Ovary (tissue), 9 donors: ENCODE measurements around the gene EXOC6B. TPM values are rescaled to one million over a fixed set of nuclear protein-coding genes. Genes with fewer than 3 reads are reported as not detected.

Experiments
- DNase-seq, 5 donors: peaks; one replicate each; pipeline ENCODE4 v3.0.0-alpha.2; 2019 to 2020
- H3K27ac ChIP-seq, 2 donors: fragments of 200-600 bp; one replicate each; pipeline versions ENCODE4 v1.5.1 to v1.8.0; 2019 to 2022
- H3K27me3 ChIP-seq: fragments of 200-600 bp; one replicate; pipeline ENCODE4 v1.8.0; 2022
- H3K36me3 ChIP-seq: fragments of 200-600 bp; sonication (generic); one replicate; pipeline ENCODE4 v1.5.1; 2019
- H3K4me1 ChIP-seq: one replicate; pipeline ENCODE4 v1.8.1; 2013; ENCODE audit warnings: mild to moderate bottlenecking, moderate library complexity; ENCODE audit not compliant: insufficient read depth
- H3K4me3 ChIP-seq: fragments of 200-600 bp; sonication (generic); one replicate; pipeline ENCODE4 v1.5.1; 2017
- H3K9me3 ChIP-seq, 2 donors: fragments of 200-600 bp in 1 of 2; sonication (generic) in 1 of 2; one replicate each; pipeline versions ENCODE4 v1.5.1 to v1.8.1; 2013 to 2019; ENCODE audit warnings: mild to moderate bottlenecking in 1 of 2, moderate library complexity in 1 of 2
- CTCF ChIP-seq, 3 donors: fragments of 450-650 bp in 2 of 3; fragments of 200-600 bp in 1 of 3; IDR thresholded peaks; one replicate each; pipeline versions ENCODE4 v1.5.1 to v1.8.0; 2016 to 2022; ENCODE audit warnings: antibody characterized with exemption in 3 of 3, mild to moderate bottlenecking in 1 of 3
- EP300 ChIP-seq: sonication (generic); formaldehyde crosslinking; IDR thresholded peaks from one replicate; pipeline ENCODE4 v1.6.1; 2017; ENCODE audit warnings: antibody characterized with exemption
- POLR2A ChIP-seq: fragments of 450-650 bp; IDR thresholded peaks from one replicate; pipeline ENCODE4 v1.6.1; 2017; ENCODE audit warnings: antibody characterized with exemption, mild to moderate bottlenecking, moderate library complexity
- WGBS, 3 donors: extraction: QIAGEN DNeasy Blood & Tissue Kit in 1 of 3; methylation state at CpG; one replicate each; pipeline versions ENCODE4 v1.1.5 to v1.1.7; 2013 to 2017; 5-methylcytosine and 5-hydroxymethylcytosine counted together
- intact Hi-C, 4 donors: fragments of 100-400 bp; cut with DNase I; formaldehyde crosslinking; loops; one replicate each; pipeline versions ENCODE4 v1.11.0 to v1.15.1; 2022 to 2023
- polyA plus RNA-seq, 2 donors: library from polyadenylated mRNA; stranded (reverse); fragments of 200-250 nt in 1 of 2; fragments of 350-450 nt in 1 of 2; fragmentation: Illumina TruSeq in 1 of 2; extraction: RNeasy Lipid Tissue Mini Kit (QIAGEN cat#74804) in 1 of 2; gene quantifications; one replicate each; pipeline ENCODE4 v1.2.3, GENCODE V29; 2013 to 2014
- total RNA-seq, 7 donors: library from RNA; depleted of rRNA in 2 of 7; stranded (reverse); fragments of >200 nt in 2 of 7; fragmentation: NEBNext Ultra II Directional in 3 of 7; extraction: Animal tissue kit (Norgen Biotek cat#: 25700) in 3 of 7; gene quantifications; one replicate each; pipeline versions ENCODE4 v1.1.0 to v1.2.4, GENCODE V29; 2016 to 2023
- donor health status: DM: no; HTN: no; CAD: no; lungs with moderate emphysema.
- donor health status: DM: no; HTN: no; CAD: no.
- donor health status: Bipolar disorder and iron deficiency.
- donor health status: DM: yes; HTN: yes; CAD: no.
- donor health status: DM: no; HTN: no; CAD: no.
- donor health status: DM: yes; HTN: yes; CAD: no.

Gene EXOC6B
- total and polyA plus RNA-seq, 9 donors: 11.9 to 84.9 (median 57.8) TPM

DNA sequence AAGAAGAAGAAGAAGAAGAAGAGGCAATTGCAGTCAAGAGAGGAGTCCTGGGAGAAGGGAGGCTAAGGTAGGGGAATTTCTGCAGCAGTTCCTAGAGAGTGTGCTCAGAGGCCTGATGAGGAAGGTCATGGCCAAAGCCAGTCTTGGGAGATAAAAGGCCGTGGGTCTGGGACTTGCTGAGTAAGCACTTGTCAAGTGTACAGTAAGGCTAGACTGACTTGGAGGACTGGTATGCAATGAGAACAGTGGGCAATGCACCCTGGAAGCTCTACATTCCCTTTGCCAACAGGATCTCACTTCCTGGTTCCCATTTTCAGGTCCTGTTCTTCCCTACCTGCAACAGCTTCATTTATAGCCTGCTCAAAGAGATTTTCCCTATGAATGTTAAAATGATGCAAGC, 649.6 kb downstream of the EXOC6B start:
- no peaks in the 10 kb centered on the region for H3K27me3 ChIP-seq
- no peaks in the 10 kb centered on the region for H3K9me3 ChIP-seq
- H3K27ac ChIP-seq: no peak overlapping the region
- H3K36me3 ChIP-seq: no peaks in the 10 kb centered on the region
- no peak overlapping the region for H3K4me3 ChIP-seq
- no peak for TF ChIP-seq EP300
- TF ChIP-seq CTCF (IDR thresholded peaks at IDR 0.05): no peak
- no peak for TF ChIP-seq POLR2A
- no peaks in the 10 kb centered on the region for H3K4me1 ChIP-seq
- no peak for DNase-seq
- intact Hi-C loops: no loop called here
- WGBS, 3 donors: 38 to 52% (median 44%) methylated on average over 1 of the region's 1 CpG

DNA sequence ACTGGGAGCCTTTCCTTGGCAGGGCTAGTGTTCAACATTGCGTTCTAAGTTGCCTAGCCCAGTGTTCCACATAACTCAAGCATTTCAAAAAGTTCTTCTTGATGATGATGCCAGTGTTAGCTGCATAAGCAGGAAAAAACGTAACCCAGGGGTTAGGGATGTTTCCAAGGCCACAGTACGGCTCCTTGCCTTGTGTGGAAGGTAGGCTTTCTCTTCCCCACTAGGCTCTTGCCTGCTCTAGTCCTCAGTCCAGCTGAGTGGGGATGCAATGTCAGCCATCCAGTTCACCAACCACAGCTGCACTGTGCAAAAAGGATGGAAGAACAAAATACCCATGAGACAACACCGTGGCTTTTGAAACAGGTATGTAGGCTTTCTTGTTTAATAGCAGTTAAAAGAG, 650.2 kb downstream of the EXOC6B start:
- TF ChIP-seq EP300 (no peak), CTCF (IDR thresholded peaks at IDR 0.05) (no peak), POLR2A (no peak)
- intact Hi-C loops: no loop called here
- H3K9me3 ChIP-seq: no peaks in the 10 kb centered on the region
- no peak overlapping the region for H3K4me3 ChIP-seq
- no peak overlapping the region for H3K27ac ChIP-seq
- no peak for DNase-seq
- no peaks in the 10 kb centered on the region for H3K36me3 ChIP-seq
- H3K27me3 ChIP-seq: no peaks in the 10 kb centered on the region
- 91 to 97% (median 91%) methylated on average over 4 of the region's 4 CpGs for WGBS, 3 donors
- no peaks in the 10 kb centered on the region for H3K4me1 ChIP-seq

DNA sequence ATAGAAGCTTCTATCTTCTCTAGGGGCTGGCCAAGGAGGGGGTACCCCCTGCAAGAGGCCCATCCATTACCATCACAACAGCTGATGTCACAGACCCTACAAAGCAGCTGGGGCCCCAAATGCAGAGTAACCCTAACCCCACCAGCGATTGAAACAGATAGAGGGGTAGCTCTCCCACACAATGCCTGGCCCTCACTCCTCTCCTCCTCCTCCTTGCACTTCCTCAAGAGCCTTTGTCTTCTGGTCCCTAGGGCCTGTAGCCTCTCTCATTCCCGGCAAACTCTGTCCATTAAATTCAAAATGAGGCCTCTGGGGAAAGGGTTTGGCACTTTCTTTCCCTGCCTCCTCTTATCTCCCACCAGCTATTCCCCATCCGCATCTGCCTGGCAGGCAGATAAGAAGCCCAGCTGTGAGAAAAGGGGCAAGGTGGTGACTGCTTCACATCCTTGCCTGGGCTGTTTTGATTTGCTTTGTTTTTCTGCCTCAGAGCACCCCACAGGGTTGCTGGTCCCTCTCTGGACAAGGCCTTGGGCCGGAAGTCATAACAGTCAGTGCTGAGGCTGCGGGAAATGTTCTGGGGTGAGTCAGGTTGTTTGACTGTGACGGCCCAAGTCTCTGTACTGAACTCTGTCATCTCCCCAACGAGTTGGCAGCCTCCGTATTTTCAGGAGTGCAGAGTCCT, 652.1 kb downstream of the EXOC6B start:
- Histone ChIP-seq H3K4me1 (no peaks in the 10 kb centered on the region), H3K27me3 (no peaks in the 10 kb centered on the region), H3K27ac (no peak overlapping the region), H3K4me3 (no peak overlapping the region), H3K9me3 (no peaks in the 10 kb centered on the region), H3K36me3 (no peaks in the 10 kb centered on the region)
- TF ChIP-seq EP300 (no peak), CTCF (IDR thresholded peaks at IDR 0.05) (no peak), POLR2A (no peak)
- WGBS, 3 donors: 44 to 55% (median 45%) methylated on average over 8 of the region's 8 CpGs
- no peak for DNase-seq
- intact Hi-C loops: no loop called here

DNA sequence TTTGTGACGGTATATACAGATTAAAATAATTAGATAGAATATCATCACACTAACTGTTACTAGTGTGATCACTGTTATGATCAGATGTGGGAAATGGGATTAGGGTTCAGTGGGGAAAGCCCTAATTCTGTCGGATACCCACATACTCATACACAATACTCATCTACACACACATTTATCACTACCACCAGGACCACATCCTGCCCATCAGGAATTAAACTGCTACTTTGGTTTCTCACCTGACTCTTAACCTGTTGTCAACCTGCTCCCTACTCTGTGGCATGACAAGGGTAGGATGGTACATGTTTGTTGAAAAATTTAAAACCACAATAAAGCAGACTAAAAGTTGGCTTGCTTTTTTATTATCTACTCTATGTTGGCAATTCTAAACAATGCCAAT, 653.4 kb downstream of the EXOC6B start:
- intact Hi-C loops: no loop called here
- Histone ChIP-seq H3K4me1 (no peaks in the 10 kb centered on the region), H3K27ac (no peak overlapping the region), H3K36me3 (no peaks in the 10 kb centered on the region), H3K4me3 (no peak overlapping the region), H3K27me3 (no peaks in the 10 kb centered on the region), H3K9me3 (no peaks in the 10 kb centered on the region)
- no peak for DNase-seq
- WGBS, 3 donors: 93 to 98% (median 95%) methylated on average over 2 of the region's 2 CpGs
- TF ChIP-seq EP300 (no peak), POLR2A (no peak), CTCF (IDR thresholded peaks at IDR 0.05) (no peak)
